IMR-90 (cell line): ENCODE data around the gene HS6ST2. TPM values are rescaled to one million over a fixed set of nuclear protein-coding genes. Genes with fewer than 3 reads are reported as not detected.

ENCODE experiments used
- ATAC-seq: fragments of 200-7000 bp; cut with Tn5 transposase; 2 replicates; pipeline ENCODE4 v1.9.1; 2020; ENCODE audit warnings: low read depth, mild to moderate bottlenecking, moderate library complexity
- BruUV-seq: library from RNA; stranded (reverse); fragments of 400-500 nt; replicated peaks from 2 replicates; lab custom pipeline; 2021; lab: Mats Ljungman, UMichigan
- CTCF ChIA-PET: fragments of 300-600 bp; formaldehyde crosslinking; extraction: SDS; loops from one replicate; lab custom pipeline; 2021; ENCODE audit warnings: antibody characterized with exemption; lab: Yijun Ruan, JAX
- POLR2A ChIA-PET: fragments of 300-600 bp; sonication (Branson Sonifier 250); formaldehyde crosslinking; loops from one replicate; lab custom pipeline; 2022; ENCODE audit warnings: antibody characterized with exemption; ENCODE audit not compliant: unreplicated experiment; lab: Charles Lee
- DNase-seq: peaks from one replicate; pipeline ENCODE4 v3.0.0; 2013
- H2AFZ ChIP-seq: replicated peaks from 2 replicates; pipeline ENCODE3; 2013; ENCODE audit warnings: low read length, mild to moderate bottlenecking; ENCODE audit not compliant: poor library complexity
- H2AK5ac ChIP-seq: 2 replicates; pipeline ENCODE4 v1.6.1; 2013; ENCODE audit warnings: low read depth, low read length, inconsistent platforms
- H2AK9ac ChIP-seq: replicated peaks from 2 replicates; pipeline ENCODE3; 2013; ENCODE audit warnings: mild to moderate bottlenecking, low read depth, low read length, moderate library complexity; ENCODE audit not compliant: poor library complexity
- H2BK120ac ChIP-seq: 2 replicates; pipeline ENCODE4 v1.6.1; 2013; ENCODE audit warnings: low read depth, low read length, inconsistent platforms
- H2BK15ac ChIP-seq: 3 replicates; pipeline ENCODE4 v1.6.1; 2013; ENCODE audit warnings: low read depth, low read length, inconsistent platforms
- H2BK20ac ChIP-seq: 2 replicates; pipeline ENCODE4 v1.6.1; 2013; ENCODE audit warnings: low read depth, mild to moderate bottlenecking, inconsistent platforms, low read length, moderate library complexity
- H2BK5ac ChIP-seq: 2 replicates; pipeline ENCODE4 v1.6.1; 2013; ENCODE audit warnings: mild to moderate bottlenecking, low read depth, low read length, inconsistent platforms; ENCODE audit not compliant: poor library complexity, severe bottlenecking
- H3K14ac ChIP-seq: replicated peaks from 2 replicates; pipeline ENCODE4 v1.6.1; 2013; ENCODE audit warnings: low read depth, low read length, inconsistent platforms
- H3K18ac ChIP-seq: 2 replicates; pipeline ENCODE4 v1.6.1; 2013; ENCODE audit warnings: low read depth, low read length, control low read depth
- H3K23ac ChIP-seq: 2 replicates; pipeline ENCODE4 v1.6.1; 2013; ENCODE audit warnings: low read depth, low read length, inconsistent platforms
- H3K27ac ChIP-seq: 2 replicates; pipeline ENCODE4 v1.5.1; 2013; ENCODE audit warnings: mild to moderate bottlenecking, control low read depth, low read length; ENCODE audit not compliant: insufficient read depth
- H3K27me3 ChIP-seq: 2 replicates; pipeline ENCODE4 v1.6.1; 2013; ENCODE audit warnings: low read length; ENCODE audit not compliant: control insufficient read depth, insufficient read depth
- H3K36me3 ChIP-seq: 2 replicates; pipeline ENCODE4 v1.6.1; 2013; ENCODE audit warnings: low read length, mixed read lengths; ENCODE audit not compliant: control insufficient read depth, insufficient read depth
- H3K4ac ChIP-seq: 2 replicates; pipeline ENCODE4 v1.6.1; 2013; ENCODE audit warnings: low read depth, low read length, inconsistent platforms
- H3K4me1 ChIP-seq: 2 replicates; pipeline ENCODE4 v1.6.1; 2013; ENCODE audit warnings: low read length, mixed read lengths; ENCODE audit not compliant: control insufficient read depth, insufficient read depth
- H3K4me2 ChIP-seq: 2 replicates; pipeline ENCODE4 v1.6.1; 2013; ENCODE audit warnings: low read depth, mild to moderate bottlenecking, control low read depth, low read length, moderate library complexity
- H3K4me3 ChIP-seq: 2 replicates; pipeline ENCODE4 v1.5.1; 2013; ENCODE audit warnings: low read depth, mild to moderate bottlenecking, control low read depth, low read length, moderate library complexity; ENCODE audit not compliant: insufficient read depth
- H3K56ac ChIP-seq: 2 replicates; pipeline ENCODE4 v1.6.1; 2013; ENCODE audit warnings: low read length, inconsistent platforms; ENCODE audit not compliant: insufficient read depth; ENCODE audit errors: extremely low read depth
- H3K79me1 ChIP-seq, 2 experiments: 2 replicates each; pipeline ENCODE4 v1.6.1; 2013; ENCODE audit warnings: low read length in 2 of 2, inconsistent platforms in 1 of 2, low read depth in 1 of 2
- H3K9ac ChIP-seq: 2 replicates; pipeline ENCODE4 v1.6.1; 2013; ENCODE audit warnings: low read depth, low read length, control low read depth
- H3K9me1 ChIP-seq: 2 replicates; pipeline ENCODE4 v1.6.1; 2013; ENCODE audit warnings: low read length, inconsistent platforms; ENCODE audit not compliant: insufficient read depth
- H3K9me3 ChIP-seq: 2 replicates; pipeline ENCODE4 v1.6.1; 2013; ENCODE audit warnings: low read length; ENCODE audit not compliant: control insufficient read depth, insufficient read depth
- H4K20me1 ChIP-seq: 2 replicates; pipeline ENCODE4 v1.6.1; 2013; ENCODE audit warnings: low read length, inconsistent platforms; ENCODE audit not compliant: insufficient read depth
- H4K5ac ChIP-seq: 2 replicates; pipeline ENCODE4 v1.6.1; 2013; ENCODE audit warnings: mild to moderate bottlenecking, low read depth, low read length, control low read depth
- H4K8ac ChIP-seq, 2 experiments: 2 replicates each; pipeline ENCODE4 v1.6.1; 2013; ENCODE audit warnings: low read depth in 2 of 2, low read length in 2 of 2, control low read depth in 1 of 2, inconsistent platforms in 1 of 2
- H4K91ac ChIP-seq: 2 replicates; pipeline ENCODE4 v1.6.1; 2013; ENCODE audit warnings: low read depth, low read length, inconsistent platforms; ENCODE audit not compliant: insufficient read depth
- BHLHE40 ChIP-seq: fragments of 150-350 bp; IDR thresholded peaks from 2 replicates; pipeline ENCODE4 v1.6.1; 2016; ENCODE audit warnings: mild to moderate bottlenecking, low read depth, low read length
- CEBPB ChIP-seq: IDR thresholded peaks from 2 replicates; pipeline ENCODE4 v1.6.1; 2012; ENCODE audit warnings: low read depth, low read length, improper control_type of control experiment
- CHD1 ChIP-seq: IDR thresholded peaks from 2 replicates; pipeline ENCODE4 v1.6.1; 2012; ENCODE audit warnings: low read depth, low read length, improper control_type of control experiment
- CTCF ChIP-seq: conservative IDR thresholded peaks from 2 replicates; pipeline ENCODE4 v1.5.1; 2012; ENCODE audit warnings: mild to moderate bottlenecking, low read depth, low read length, improper control_type of control experiment
- ELK1 ChIP-seq: fragments of 150-350 bp; IDR thresholded peaks from 2 replicates; pipeline ENCODE4 v1.6.1; 2016; ENCODE audit warnings: low read depth, mild to moderate bottlenecking, low read length, moderate library complexity, borderline replicate concordance
- FOS ChIP-seq: fragments of 150-350 bp; IDR thresholded peaks from 2 replicates; pipeline ENCODE4 v1.6.1; 2016; ENCODE audit warnings: low read depth, low read length
- MAFK ChIP-seq: IDR thresholded peaks from 2 replicates; pipeline ENCODE4 v1.6.1; 2012; ENCODE audit warnings: low read depth, low read length, improper control_type of control experiment
- MAZ ChIP-seq: IDR thresholded peaks from 2 replicates; pipeline ENCODE4 v1.6.1; 2012; ENCODE audit warnings: low read depth, mild to moderate bottlenecking, low read length, improper control_type of control experiment, moderate library complexity, borderline replicate concordance
- MXI1 ChIP-seq: IDR thresholded peaks from 2 replicates; pipeline ENCODE4 v1.6.1; 2012; ENCODE audit warnings: low read depth, mild to moderate bottlenecking, low read length, moderate library complexity, borderline replicate concordance
- NFE2L2 ChIP-seq: fragments of 150-350 bp; IDR thresholded peaks from 2 replicates; pipeline ENCODE4 v1.6.1; 2016; ENCODE audit warnings: low read depth, mild to moderate bottlenecking, low read length
- POLR2A ChIP-seq: IDR thresholded peaks from 2 replicates; pipeline ENCODE4 v1.6.1; 2012; ENCODE audit warnings: mild to moderate bottlenecking, low read depth, low read length
- RAD21 ChIP-seq: IDR thresholded peaks from 2 replicates; pipeline ENCODE4 v1.6.1; 2012; ENCODE audit warnings: low read length, improper control_type of control experiment
- RCOR1 ChIP-seq: IDR thresholded peaks from 2 replicates; pipeline ENCODE4 v1.6.1; 2012; ENCODE audit warnings: mild to moderate bottlenecking, low read length, improper control_type of control experiment; ENCODE audit not compliant: insufficient replicate concordance
- RFX5 ChIP-seq: IDR thresholded peaks from 2 replicates; pipeline ENCODE4 v1.8.0; 2012; ENCODE audit warnings: low read depth, mild to moderate bottlenecking, low read length, moderate library complexity
- SMC3 ChIP-seq: fragments of 150-350 bp; IDR thresholded peaks from 2 replicates; pipeline ENCODE4 v1.6.1; 2016; ENCODE audit warnings: low read depth, mild to moderate bottlenecking, antibody characterized with exemption, low read length, moderate library complexity
- USF2 ChIP-seq: fragments of 150-350 bp; IDR thresholded peaks from 2 replicates; pipeline ENCODE4 v1.6.1; 2017; ENCODE audit warnings: mild to moderate bottlenecking, antibody characterized with exemption, low read length, low read depth
- dilution Hi-C: fragments of 300-500 bp; cut with HindIII; formaldehyde crosslinking; loops from one replicate; pipeline ENCODE4 v1.14.3; 2018; ENCODE audit warnings: low sequenced_read_pairs; ENCODE audit not compliant: unreplicated experiment
- in situ Hi-C: fragments of 300-500 bp; cut with MboI; formaldehyde crosslinking; loops from 3 replicates; pipeline ENCODE4 v1.14.3; 2019; ENCODE audit warnings: low sequenced_read_pairs, inconsistent platforms, mixed read lengths
- intact Hi-C: fragments of 100-400 bp; cut with micrococcal nuclease; formaldehyde crosslinking; loops from 2 replicates; pipeline ENCODE4 v1.10.0; 2022
- polyA plus RNA-seq, 3 experiments: library from polyadenylated mRNA; depleted of rRNA; stranded (reverse); fragments of >200 nt; gene quantifications; 2 replicates each; pipeline ENCODE4 v1.2.3, GENCODE V29; 2012; ENCODE audit warnings: low replicate concordance in 1 of 3
- total RNA-seq: library from RNA; depleted of rRNA; stranded (reverse); fragments of >200 nt; gene quantifications from 2 replicates; pipeline ENCODE4 v1.2.3, GENCODE V29; 2012

Gene HS6ST2
- total and polyA plus RNA-seq, 2 of the 4 experiments (the other 2 are of a cell fraction) = not detected

- POLR2A ChIA-PET = no interaction called here
- Histone ChIP-seq H3K4me2 (no peak overlapping the region), H2BK15ac (no peak overlapping the region), H3K14ac (no peak overlapping the region), H3K79me1 (no peaks in the 10 kb centered on the region), H3K27me3 (peaks cover 2% of the 10 kb centered on the region; the same call in 1 of the 2 replicates), H2BK120ac (no peak overlapping the region), H2BK20ac (no peak overlapping the region), H3K4ac (no peak overlapping the region), H2AK5ac (no peak overlapping the region), H3K4me1 (no peaks in the 10 kb centered on the region), H4K8ac (no peak overlapping the region), H3K56ac (no peak overlapping the region), H4K91ac (no peak overlapping the region), H3K9ac (no peak overlapping the region), H3K9me3 (no peaks in the 10 kb centered on the region), H3K27ac (no peak overlapping the region), H3K18ac (no peak overlapping the region), H3K23ac (no peak overlapping the region), H2BK5ac (no peak overlapping the region), H3K36me3 (no peaks in the 10 kb centered on the region), H2AFZ (no peak overlapping the region), H2AK9ac (no peak overlapping the region), H3K4me3 (no peak overlapping the region), H3K9me1 (no peaks in the 10 kb centered on the region), H4K20me1 (no peaks in the 10 kb centered on the region), H4K5ac (no peak overlapping the region)
- ATAC-seq = no peak
- dilution Hi-C loops (no loop called here), intact Hi-C loops (no loop called here), in situ Hi-C loops (no loop called here)
- TF ChIP-seq SMC3 (no peak), CEBPB (no peak), MAZ (no peak), NFE2L2 (no peak), MXI1 (no peak), FOS (no peak), MAFK (no peak), USF2 (no peak), RCOR1 (no peak), ELK1 (no peak), BHLHE40 (no peak), RFX5 (no peak), RAD21 (no peak), POLR2A (no peak), CTCF (no peak), CHD1 (no peak)
- no peak for DNase-seq
- CTCF ChIA-PET = no interaction called here
- BruUV-seq = no TSS peak
Observed at GRCh38 chrX:132986556-132986955, 28.1 kb upstream of the HS6ST2 start.
